NK-92 treated with Interleukin-12 subunit alpha and Interleukin-12 subunit beta, amount 100 ng/mL, for 24 hours (cell line): ENCODE measurements around the gene PCSK2.
"Not testable (repeated sequence)": the region's sequence is repeated elsewhere in the genome, so short reads cannot be mapped to it uniquely, and the experiment has no call there.

Experiments used
- DNase-seq: peaks from one replicate; lab custom pipeline; 2025; lab: John Stamatoyannopoulos, UW

The PCSK2 gene

GRCh38 chr20:17226410-17227218 is at the start of gene PCSK2:
Gene PCSK2, plus strand, starts transcription at chr20:17227040. Its CDS starts 266 bp downstream, at chr20:17227306.
- DNase-seq = no peak

- DNase-seq = no peak
These were observed 49.5 kb upstream of the PCSK2 start for GRCh38 chr20:17177341-17177740.

GRCh38 chr20:17179840-17180239 is 47.0 kb upstream of the PCSK2 start:
- DNase-seq = no peak

- DNase-seq = no peak
These were observed 36.7 kb upstream of the PCSK2 start for GRCh38 chr20:17189976-17190695.

- DNase-seq = no peak
These were observed 29.8 kb upstream of the PCSK2 start for GRCh38 chr20:17197041-17197440.

- DNase-seq = no peak
These were observed 24.8 kb upstream of the PCSK2 start for GRCh38 chr20:17202030-17202429.

GRCh38 chr20:17202673-17203072 is 24.2 kb upstream of the PCSK2 start:
- no peak for DNase-seq

GRCh38 chr20:17205084-17205813 is 21.6 kb upstream of the PCSK2 start:
- no peak for DNase-seq

- no peak for DNase-seq
These were observed 16.5 kb upstream of the PCSK2 start for GRCh38 chr20:17210387-17210786.

GRCh38 chr20:17210983-17211382 is 15.9 kb upstream of the PCSK2 start:
- DNase-seq = no peak

GRCh38 chr20:17215167-17215566 is 11.7 kb upstream of the PCSK2 start:
- DNase-seq = no peak

- DNase-seq = not testable (repeated sequence)
These were observed 7.0 kb upstream of the PCSK2 start for GRCh38 chr20:17219856-17220255.

- DNase-seq = no peak
These were observed 3.3 kb upstream of the PCSK2 start for GRCh38 chr20:17223553-17223952.

- no peak for DNase-seq
These were observed 910 bp upstream of the PCSK2 start for GRCh38 chr20:17225851-17226409.

- DNase-seq = no peak
These were observed 357 bp downstream of the PCSK2 start for GRCh38 chr20:17227219-17227575.

- no peak for DNase-seq
These were observed 1.1 kb downstream of the PCSK2 start for GRCh38 chr20:17227669-17228623.

GRCh38 chr20:17228624-17229061 is 1.8 kb downstream of the PCSK2 start:
- DNase-seq = no peak

- DNase-seq = no peak
These were observed 2.4 kb downstream of the PCSK2 start for GRCh38 chr20:17229256-17229655.

GRCh38 chr20:17233626-17234025 is 6.8 kb downstream of the PCSK2 start:
- DNase-seq = no peak

GRCh38 chr20:17236766-17237165 is 9.9 kb downstream of the PCSK2 start:
- DNase-seq = no peak

- DNase-seq = no peak
These were observed 21.4 kb downstream of the PCSK2 start for GRCh38 chr20:17248224-17248623.
